COLO829 (cell line): ENCODE results near the gene L3MBTL3.
"Not testable (repeated sequence)": the region's sequence is repeated elsewhere in the genome, so short reads cannot be mapped to it uniquely, and the experiment has no call there.

Experiments
- DNase-seq: peaks from one replicate; pipeline ENCODE4 v3.0.0; 2012; ENCODE audit warnings: low spot score

The L3MBTL3 gene

GRCh38 chr6:130076512-130076911 is 58.1 kb downstream of the L3MBTL3 start:
- DNase-seq, result no peak

- no peak for DNase-seq
Observed at GRCh38 chr6:130090796-130091195, 72.4 kb downstream of the L3MBTL3 start.

GRCh38 chr6:130093546-130093945 is 75.2 kb downstream of the L3MBTL3 start:
- no peak for DNase-seq

GRCh38 chr6:130098317-130098716 is 79.9 kb downstream of the L3MBTL3 start:
- no peak for DNase-seq

- no peak for DNase-seq
Observed at GRCh38 chr6:130099119-130099518, 80.7 kb downstream of the L3MBTL3 start.

- no peak for DNase-seq
Observed at GRCh38 chr6:130105996-130106704, 87.8 kb downstream of the L3MBTL3 start.

GRCh38 chr6:130107710-130108109 is 89.3 kb downstream of the L3MBTL3 start:
- DNase-seq, result no peak

- DNase-seq, result no peak
Observed at GRCh38 chr6:130111031-130111430, 92.7 kb downstream of the L3MBTL3 start.

- no peak for DNase-seq
Observed at GRCh38 chr6:130113201-130113710, 94.9 kb downstream of the L3MBTL3 start.

GRCh38 chr6:130115036-130115435 is 96.7 kb downstream of the L3MBTL3 start:
- DNase-seq, result no peak

GRCh38 chr6:130116273-130116672 is 97.9 kb downstream of the L3MBTL3 start:
- DNase-seq, result no peak

GRCh38 chr6:130117187-130117701 is 98.9 kb downstream of the L3MBTL3 start:
- not testable (repeated sequence) for DNase-seq

GRCh38 chr6:130118236-130118635 is 99.9 kb downstream of the L3MBTL3 start:
- no peak for DNase-seq

GRCh38 chr6:130119211-130119610 is 100.8 kb downstream of the L3MBTL3 start:
- DNase-seq, result no peak

GRCh38 chr6:130120731-130121130 is 102.3 kb downstream of the L3MBTL3 start:
- no peak for DNase-seq

GRCh38 chr6:130122243-130122642 is 103.9 kb downstream of the L3MBTL3 start:
- no peak for DNase-seq

- DNase-seq, result no peak
Observed at GRCh38 chr6:130127195-130127594, 108.8 kb downstream of the L3MBTL3 start.

- DNase-seq, result no peak
Observed at GRCh38 chr6:130128326-130128725, 109.9 kb downstream of the L3MBTL3 start.

- DNase-seq, result no peak
Observed at GRCh38 chr6:130129762-130130246, 111.4 kb downstream of the L3MBTL3 start.

- DNase-seq, result no peak
Observed at GRCh38 chr6:130132286-130132701, 113.9 kb downstream of the L3MBTL3 start.

GRCh38 chr6:130134582-130134981 is 116.2 kb downstream of the L3MBTL3 start:
- no peak for DNase-seq

GRCh38 chr6:130136798-130137197 is 118.4 kb downstream of the L3MBTL3 start:
- DNase-seq, result no peak

GRCh38 chr6:130138116-130138908 is 119.9 kb downstream of the L3MBTL3 start:
- DNase-seq, result no peak
